HG02885 (cell line): ENCODE data around the gene PTCHD4.

Experiments used
- ATAC-seq: cut with Tn5 transposase; IDR thresholded peaks from one replicate; pipeline ENCODE4 v1.9.1; 2021; ENCODE audit warnings: mild to moderate bottlenecking; ENCODE audit not compliant: unreplicated experiment, poor library complexity

Gene PTCHD4

DNA sequence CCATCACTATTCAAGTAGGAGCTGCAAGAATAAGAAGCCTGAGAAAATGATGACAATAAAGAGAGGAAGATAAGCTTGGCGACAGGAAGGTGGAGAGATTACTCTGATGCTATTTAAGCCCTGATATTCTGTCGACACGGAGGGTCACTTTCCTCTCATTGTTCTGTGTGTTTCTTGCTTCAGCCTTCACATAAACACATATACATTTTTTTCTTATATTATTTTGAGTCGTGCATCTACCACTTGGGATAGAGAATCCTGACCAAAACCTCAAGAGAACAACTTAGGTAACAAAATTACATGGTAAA is 10.5 kb downstream of the PTCHD4 start:
- no peak for ATAC-seq

DNA sequence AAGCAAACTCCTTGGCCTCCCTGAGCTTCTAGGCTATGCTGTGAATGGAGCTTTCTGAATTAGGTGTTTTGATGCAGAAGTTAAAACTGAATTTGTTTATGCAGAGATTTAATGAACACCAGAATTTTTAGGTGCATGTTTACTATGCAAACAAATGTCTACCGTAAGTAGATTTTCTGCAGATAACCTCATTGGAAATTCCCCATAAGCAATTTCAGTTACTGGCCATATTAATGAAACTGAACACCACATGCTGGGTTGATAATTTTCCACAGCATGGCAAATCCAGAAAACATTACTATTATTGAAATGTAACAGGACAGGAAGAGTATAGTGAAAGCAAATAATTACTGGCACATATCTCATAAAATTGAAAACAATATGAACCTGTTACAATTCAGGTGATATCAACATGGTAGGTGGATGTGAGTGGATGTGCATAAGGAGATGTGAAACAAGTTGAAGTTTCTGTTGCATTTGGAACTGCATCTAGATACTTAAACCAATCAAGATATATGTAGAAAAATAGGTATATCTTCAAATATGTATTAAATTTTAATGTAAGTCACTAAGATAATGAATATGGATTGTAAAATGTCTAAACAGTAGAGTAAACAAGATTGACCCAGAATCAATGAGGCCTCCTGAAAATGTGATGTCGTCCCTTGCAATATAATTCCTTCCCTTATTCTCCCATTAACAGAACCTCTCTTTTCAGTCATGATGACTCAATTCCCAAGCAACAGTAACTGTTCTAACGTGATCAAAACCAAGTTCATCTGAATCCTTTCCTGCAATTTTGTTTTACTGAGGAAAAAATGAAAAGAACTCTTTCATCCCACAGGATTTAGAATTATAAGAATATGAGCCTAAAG is 11.0 kb downstream of the PTCHD4 start:
- ATAC-seq = no peak

DNA sequence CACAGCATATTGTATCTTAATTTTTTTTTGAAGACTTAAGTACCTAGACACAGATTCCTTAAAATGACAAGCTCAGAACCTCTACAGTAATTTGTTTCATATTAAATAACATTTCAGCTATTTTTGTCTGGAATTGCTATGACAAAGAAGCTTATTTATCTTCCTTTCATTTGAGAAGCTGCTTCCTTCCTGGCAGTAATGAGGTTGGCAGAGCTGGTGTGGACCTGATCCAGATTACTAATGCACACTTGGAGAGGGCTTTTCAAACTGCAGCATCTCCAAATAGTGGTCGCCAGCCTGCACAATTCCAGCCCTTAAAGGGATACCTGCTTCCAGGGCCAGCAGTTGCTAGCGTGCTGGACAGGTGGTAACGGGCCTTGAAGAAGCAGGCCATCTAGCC is 12.1 kb downstream of the PTCHD4 start:
- no peak for ATAC-seq

DNA sequence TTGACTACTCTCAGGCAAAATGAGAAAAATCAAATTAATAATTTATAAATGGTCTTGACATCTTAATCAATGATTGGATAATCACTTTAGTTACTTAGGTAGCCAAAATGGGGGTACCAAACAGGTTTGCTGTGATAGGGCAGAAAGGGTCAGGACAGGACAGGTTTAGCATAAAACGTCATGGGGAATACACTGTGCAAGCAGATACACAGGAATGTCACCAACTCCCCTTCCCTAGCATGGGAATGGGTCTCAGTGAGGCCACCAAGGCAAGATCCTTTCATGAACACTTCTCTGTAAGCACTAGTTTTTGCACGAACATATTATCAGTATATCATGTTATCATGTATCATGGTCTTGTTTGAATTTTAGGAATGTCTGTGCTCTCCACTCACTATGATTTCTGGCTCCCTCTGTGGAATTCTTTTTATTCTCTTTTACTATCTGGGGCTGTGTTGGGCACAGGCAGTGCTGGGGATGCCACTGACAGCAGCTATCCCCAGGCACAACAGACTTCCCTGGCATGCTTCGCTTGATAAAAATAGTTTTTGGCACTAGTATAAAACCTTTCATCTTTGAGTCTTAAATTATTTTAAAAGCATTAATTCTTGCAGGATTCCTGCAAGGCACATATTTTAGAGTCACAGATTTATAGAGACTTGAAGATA is 18.3 kb downstream of the PTCHD4 start:
- no peak for ATAC-seq

DNA sequence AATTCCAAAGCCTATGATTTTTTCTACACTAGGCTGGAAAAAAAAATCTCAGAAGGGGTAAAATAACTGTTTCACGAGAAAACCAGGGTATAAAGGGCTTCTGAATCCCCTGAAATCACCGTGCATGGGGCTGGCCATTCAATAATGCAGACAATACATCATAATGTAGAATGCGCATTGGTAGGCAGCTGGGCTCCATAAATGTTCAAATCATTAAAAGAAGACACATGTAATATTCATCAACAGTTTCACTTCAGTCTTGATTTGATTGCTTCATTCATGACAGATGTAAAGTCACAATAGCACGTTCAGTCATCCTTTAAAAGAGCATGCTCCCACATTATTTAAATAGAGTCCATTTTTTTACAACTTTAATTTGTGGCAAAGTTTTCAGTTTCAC is 20.5 kb downstream of the PTCHD4 start:
- no peak for ATAC-seq

DNA sequence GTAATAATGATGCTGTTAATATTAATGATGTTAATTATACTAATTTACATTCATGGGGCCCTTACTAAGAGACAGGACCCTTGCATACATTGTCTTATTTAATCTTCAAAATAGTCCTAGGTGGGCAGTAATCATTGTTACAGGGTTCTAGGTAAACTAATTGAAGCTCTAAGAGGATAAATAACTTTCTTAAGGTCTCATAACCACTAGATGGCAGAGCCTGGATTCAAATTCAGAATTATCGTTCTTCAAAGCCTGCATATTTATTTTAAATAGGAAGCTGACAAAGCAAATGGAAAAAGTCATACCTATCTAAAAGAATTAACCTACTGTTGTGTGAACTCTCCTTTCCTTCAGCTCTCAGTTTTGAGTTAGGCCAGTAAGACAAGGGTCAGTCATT is 23.5 kb downstream of the PTCHD4 start:
- no peak for ATAC-seq

DNA sequence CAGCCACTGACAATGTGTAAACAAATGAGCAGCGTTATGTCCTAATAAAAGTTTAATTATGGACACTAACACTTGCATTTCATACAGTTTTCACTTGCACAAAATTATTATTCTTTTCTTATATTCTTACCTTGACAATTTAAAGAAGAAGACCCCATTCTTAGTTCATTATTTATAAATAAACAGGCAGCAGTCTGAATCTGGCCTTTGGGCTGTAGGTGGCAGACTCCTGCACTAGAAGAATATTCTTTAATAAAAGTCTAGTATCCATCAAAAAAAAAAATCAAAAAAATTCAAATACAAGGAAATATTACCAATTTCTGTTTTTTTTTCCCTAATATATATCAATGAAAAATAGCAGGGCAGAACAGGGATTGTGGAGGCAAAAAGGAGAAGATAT is 24.8 kb downstream of the PTCHD4 start:
- no peak for ATAC-seq

DNA sequence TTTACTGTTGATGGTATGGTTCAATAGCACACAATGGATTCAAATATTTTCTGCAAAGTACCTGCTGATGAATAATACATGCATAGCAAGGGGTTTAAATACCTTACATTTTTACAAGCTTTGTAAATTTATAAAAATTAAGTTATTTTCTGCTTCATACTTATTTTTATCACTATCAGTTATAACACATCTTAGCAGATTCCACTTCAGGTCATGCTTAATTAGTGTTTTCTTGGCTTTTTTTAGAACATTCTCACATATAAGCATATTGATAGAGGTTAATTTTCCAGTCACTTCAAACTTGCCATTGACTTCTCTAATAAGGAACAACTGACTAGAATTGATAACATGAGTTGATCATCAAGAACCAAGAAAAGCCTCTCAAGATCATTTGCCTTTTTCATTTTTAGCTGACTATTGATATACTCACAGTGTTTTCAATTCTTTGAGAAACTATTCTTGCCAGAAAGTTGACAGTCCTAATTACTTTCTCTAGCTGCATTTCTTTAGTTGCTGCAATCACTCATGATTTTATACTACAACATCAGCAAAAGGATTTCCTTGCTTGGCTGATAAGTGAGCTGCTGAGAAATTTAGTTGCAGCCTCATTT is 25.8 kb downstream of the PTCHD4 start:
- no peak for ATAC-seq

DNA sequence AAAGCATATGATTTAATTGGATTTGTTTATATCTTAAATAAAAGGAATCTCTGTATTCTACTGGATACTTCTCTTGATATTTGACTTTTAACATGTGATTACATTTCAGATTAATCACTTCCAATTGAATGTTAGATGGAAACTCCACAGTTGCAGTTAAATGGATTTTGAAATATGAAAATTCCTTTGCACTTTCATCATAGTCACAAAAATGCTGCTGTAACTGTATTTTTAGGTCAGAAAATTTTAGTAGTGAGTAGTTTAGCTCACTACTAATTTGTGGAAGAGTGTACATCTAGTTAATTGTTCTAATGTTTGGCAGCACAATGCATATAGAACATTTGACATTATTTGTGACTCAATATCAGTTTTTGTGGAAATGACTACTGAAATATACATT is 26.8 kb downstream of the PTCHD4 start:
- ATAC-seq = no peak

DNA sequence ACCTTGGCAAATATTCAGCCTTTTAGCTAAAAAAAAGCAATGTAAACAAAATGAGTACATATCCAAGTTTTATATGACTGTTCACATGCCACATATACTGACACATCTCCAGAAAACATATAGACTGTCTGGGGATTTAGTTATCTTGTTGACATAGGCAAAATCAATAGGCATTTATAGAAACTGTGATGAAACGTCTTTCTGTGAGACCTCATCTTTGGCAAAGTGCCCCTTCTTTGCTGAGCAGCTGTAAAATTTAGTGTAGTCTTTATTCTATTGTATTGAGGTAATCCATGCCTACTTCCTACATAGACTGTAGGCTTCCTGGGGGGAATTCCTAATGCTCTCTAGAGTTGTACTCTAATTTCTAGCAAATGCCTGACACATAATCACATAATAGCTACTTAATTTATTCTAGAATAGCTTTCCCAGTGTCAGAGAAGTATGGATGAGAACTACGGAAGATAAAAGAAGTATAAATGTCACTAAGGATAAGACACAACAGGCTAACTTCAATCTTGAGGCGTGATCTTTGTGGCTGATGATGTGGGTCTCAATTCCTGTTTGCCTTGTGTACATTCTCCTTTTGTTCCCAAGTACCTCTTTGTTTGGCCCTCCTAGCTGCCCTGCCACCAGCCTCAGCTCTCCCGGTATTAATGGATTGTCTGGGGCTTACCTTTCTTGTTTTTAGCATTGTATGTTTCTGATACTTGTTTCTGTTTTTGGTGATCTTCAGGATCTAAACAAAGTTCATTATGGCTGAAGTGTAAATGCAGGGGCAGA is 30.6 kb downstream of the PTCHD4 start:
- no peak for ATAC-seq

DNA sequence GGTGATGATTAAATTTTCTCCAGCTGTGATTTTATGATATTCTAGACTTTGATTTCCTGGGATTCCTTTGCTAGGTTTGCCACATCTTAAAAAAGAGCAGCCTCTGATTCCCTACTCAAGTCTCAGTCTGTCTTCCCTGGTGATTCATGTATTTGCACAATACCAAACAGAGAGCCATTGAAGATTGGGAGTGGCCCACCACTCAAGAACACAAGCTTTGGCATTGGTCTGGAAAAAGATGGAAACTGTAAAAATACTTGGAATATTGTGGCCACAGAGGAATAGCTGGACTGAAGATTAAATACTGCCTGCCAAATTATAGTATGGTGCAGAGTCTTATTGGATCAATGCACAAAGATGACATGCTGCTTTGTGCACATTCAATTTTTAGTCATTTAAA is 32.9 kb downstream of the PTCHD4 start:
- no peak for ATAC-seq

DNA sequence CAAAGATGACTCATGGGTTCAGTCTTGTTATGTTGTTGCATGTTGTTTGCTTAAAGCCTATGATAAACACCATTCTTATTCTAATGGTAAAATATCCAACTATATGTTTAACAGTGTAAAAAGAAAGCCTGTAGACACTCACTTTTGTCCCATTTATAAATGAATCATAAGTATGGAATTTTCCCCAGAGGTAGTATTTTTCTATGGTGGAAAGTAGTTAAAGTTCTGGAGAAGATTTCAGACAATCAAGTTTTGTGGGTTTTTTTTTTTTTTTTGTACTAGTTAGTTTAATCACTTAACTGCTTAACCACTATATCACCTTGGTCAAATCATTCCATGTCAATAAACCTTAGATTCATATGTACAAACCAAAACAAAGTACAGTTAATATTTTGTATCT is 35.8 kb downstream of the PTCHD4 start:
- no peak for ATAC-seq

DNA sequence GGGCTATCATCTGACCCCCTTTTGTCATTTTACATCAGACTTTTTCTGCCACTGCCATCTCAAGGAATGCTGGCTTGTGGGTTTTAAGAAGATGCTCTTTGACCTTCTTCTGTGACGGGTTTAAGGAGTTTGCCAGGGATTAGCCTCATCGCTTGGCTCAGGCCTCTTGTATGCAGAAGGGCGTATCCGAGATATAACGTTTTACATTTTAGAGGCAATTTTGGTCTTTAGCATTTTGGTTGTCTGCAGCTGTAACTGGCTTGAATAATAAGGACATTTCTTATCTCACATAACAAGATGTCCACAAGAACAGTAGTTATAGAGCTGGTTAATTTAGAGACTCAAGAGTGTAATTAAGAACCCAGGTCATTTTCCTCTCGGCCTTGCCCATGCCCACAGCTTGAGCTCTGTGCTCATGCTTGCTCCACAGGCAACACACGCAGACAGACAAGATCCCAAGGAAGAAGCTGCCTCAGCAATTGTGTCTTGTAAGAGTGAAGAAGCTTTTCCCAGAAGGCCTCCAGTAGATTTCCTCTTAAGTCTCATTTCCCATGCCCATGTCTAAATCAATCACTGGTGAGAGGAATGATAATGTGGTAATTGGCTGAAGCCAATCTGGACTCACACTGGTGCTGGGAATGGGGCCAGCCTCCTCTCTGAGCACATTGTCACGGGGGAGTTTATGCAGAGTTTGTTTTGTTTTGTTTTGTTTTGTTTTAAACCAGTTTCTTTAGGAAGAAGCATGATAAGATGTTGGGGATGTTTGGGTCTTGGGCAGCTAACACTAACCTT is 36.8 kb downstream of the PTCHD4 start:
- ATAC-seq = no peak

DNA sequence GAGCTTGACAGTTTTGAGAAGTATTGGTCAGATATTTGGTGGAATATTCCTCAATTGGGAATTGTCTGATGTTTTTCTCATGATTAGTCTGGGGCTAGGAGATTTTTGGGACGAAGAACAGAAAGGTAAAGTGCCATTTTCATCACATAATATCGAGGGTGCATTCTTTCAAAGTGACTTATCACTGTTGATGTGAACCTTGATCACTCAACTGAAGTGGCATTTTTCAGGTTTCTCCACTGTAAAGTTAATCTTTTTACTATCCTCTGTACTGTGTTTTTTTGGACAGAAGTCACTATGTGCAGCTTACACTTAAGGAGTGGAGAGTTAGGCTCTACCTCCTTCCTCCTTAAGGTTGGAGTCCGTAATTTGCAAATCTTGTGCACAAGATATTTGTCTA is 39.2 kb downstream of the PTCHD4 start:
- ATAC-seq = no peak

DNA sequence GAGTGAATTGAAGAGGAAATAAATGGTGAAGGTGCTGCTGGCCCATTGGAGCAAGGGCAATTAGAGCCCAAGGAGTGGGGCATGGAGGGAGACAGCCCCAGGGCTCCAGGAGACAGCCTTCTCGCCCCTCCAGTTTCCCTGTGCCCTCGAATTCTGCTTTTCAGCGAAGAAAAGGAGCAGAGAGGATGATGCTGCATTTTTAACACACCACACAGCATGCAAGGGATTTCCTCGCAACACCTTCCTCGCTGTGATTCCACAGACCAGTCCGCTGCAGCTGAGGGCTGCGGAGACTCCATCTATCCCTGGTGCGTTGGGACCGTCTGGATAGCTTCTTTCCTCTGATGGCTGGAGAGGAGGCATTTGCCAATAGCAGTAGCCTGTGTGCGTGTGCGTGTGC is 41.7 kb downstream of the PTCHD4 start:
- ATAC-seq = no peak

DNA sequence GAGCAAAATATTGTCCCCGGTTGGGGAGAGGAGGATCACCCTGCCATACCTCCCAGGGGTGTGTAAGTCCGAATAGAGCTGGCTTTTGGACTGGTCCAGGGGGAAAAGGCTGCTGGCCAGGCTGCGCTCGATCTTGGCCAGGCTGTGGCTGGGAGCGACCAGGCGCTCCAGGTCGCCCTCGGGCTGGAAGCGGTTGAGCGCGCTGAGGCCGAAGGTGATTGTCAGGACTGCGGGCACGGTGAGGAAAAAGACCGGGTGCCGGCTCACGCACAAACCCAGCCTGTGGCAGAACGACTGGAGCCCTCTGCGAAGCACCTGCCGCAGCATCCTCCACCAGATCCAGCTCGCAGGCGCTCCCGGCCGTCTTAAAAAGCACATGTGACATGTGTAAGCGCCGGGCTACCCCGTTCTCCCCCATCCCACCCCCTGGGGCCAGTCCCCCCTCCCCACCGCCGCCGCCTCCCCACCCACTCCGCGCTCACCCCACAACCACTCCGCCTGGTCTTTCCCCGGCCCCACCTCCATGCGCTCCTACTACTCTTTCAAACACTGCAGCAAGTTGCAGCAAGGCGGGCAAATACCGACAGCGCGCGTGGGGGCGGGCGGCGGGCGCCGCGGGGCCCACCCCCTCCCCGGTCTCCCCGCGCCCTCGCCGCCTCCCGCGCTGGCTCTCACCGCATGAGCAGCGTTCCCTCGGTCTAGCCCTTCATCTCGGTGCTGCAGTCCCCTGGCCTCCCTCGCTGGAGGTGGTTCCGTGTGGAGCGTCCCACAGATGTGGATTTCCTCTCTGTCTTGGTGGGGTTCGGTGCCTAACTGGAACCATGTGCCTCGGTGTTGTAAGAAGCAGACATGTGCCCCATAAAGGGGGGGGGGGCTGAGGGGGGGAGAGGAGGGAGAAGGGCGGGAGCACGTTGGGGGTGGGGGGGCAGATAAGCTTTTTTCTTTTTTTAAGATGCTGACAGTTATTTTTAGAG is 42.4 kb downstream of the PTCHD4 start:
- ATAC-seq = no peak

DNA sequence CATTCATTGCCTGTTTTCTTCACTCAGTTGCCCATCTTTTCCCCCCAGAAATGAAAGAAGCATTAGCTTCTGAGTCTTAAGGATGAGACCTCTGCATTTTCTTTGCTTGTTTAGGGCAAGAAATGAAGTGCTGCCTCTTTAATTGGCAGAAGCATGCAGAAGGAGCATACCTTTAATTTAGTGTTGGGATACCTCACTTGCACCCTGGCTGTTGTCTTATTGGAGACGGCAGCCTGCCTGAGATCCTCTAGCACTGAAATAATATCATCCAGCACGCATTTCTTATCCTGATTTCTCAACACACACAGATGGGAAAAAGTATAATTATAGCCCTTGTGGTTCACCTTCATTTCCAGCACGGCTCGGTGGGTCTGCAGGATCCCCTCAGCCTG is 43.1 kb downstream of the PTCHD4 start:
- ATAC-seq = no peak

DNA sequence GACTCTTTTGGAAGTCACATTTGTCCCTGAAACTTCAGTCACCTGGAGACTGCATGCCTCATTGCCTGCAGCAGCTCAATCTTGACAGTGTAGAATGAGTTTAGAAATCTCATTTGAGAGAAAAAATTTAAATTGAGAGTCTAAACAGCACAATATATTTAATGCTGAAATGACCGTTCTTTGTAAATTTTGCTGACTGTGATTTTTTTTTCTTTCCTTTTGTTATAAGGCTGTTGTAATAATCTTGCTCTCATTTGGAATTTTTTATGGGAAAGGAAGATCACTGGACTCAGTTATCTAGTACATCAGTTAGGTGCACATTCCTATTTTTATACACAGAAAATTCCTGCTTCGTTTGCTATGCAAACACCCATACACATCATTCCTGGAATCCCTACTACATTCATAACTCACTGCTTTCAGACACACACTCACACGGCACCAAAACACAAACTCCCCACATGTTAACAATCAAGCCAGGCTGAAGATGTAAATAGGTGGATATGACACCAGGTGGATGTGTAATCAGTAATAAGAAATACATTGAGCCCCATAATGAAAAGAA is 43.8 kb downstream of the PTCHD4 start:
- ATAC-seq = no peak
